Neural crest cell (in vitro differentiated cells): Measurements from ENCODE around the gene TEAD1. TPM values are rescaled to one million over a fixed set of nuclear protein-coding genes. Genes with fewer than 3 reads are reported as not detected.

Experiments used
- DNase-seq: peaks from one replicate; pipeline ENCODE4 v3.0.0; 2021; ENCODE audit warnings: low read depth, mixed read lengths, low spot score
- H3K27ac Mint-ChIP-seq: one replicate; pipeline ENCODE4 v1.8.0; 2021; ENCODE audit warnings: mild to moderate bottlenecking, mixed read lengths; ENCODE audit not compliant: unreplicated experiment
- H3K27me3 Mint-ChIP-seq: 2 replicates; pipeline ENCODE4 v1.8.0; 2021; ENCODE audit warnings: low read depth, mild to moderate bottlenecking, mixed read lengths
- H3K36me3 Mint-ChIP-seq: 2 replicates; pipeline ENCODE4 v1.8.0; 2021; ENCODE audit warnings: low read depth, mild to moderate bottlenecking, mixed read lengths
- H3K4me1 Mint-ChIP-seq: 2 replicates; pipeline ENCODE4 v1.8.0; 2021; ENCODE audit warnings: mixed read lengths
- H3K4me3 Mint-ChIP-seq: one replicate; pipeline ENCODE4 v1.8.0; 2021; ENCODE audit warnings: mild to moderate bottlenecking, mixed read lengths
- H3K9me3 Mint-ChIP-seq: 2 replicates; pipeline ENCODE4 v1.8.0; 2021; ENCODE audit warnings: mixed read lengths
- total RNA-seq: library from RNA; stranded (reverse); gene quantifications from 2 replicates; pipeline ENCODE4 v1.2.1, GENCODE V29; 2021
- TF ChIP-seq, protein P1 (sequence below): fragments of 200-600 bp; sonication (generic); conservative IDR thresholded peaks from 2 replicates; pipeline ENCODE4 v1.5.0; 2021; ENCODE audit warnings: antibody characterized with exemption, mild to moderate bottlenecking

The TEAD1 gene
- total RNA-seq, 1 donor from 2014 or later, result 84.1 TPM

DNA sequence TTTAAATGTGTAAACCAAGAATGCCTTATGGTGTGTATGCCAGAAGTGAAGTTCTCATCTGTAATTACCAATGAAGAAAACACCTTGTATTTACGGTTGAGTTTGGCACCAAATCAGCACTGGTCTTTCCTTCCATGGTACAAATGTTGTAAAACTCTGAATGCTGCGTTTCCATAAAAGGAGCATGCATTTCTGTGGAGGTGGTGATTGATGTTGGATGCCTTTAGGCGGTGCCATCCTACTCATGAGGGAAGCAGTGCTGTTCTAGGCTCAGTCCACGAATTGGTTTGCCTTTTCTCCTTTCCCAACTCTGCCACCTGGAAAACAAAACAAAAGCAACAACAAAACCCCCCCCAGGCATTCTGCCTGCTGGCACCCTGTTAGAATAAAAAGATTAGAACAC is 124.4 kb downstream of the TEAD1 start:
- TF ChIP-seq, protein P1, sequence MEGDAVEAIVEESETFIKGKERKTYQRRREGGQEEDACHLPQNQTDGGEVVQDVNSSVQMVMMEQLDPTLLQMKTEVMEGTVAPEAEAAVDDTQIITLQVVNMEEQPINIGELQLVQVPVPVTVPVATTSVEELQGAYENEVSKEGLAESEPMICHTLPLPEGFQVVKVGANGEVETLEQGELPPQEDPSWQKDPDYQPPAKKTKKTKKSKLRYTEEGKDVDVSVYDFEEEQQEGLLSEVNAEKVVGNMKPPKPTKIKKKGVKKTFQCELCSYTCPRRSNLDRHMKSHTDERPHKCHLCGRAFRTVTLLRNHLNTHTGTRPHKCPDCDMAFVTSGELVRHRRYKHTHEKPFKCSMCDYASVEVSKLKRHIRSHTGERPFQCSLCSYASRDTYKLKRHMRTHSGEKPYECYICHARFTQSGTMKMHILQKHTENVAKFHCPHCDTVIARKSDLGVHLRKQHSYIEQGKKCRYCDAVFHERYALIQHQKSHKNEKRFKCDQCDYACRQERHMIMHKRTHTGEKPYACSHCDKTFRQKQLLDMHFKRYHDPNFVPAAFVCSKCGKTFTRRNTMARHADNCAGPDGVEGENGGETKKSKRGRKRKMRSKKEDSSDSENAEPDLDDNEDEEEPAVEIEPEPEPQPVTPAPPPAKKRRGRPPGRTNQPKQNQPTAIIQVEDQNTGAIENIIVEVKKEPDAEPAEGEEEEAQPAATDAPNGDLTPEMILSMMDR, result no peak
- H3K4me3 Mint-ChIP-seq, result no peak overlapping the region
- no peak overlapping the region for H3K27ac Mint-ChIP-seq

DNA sequence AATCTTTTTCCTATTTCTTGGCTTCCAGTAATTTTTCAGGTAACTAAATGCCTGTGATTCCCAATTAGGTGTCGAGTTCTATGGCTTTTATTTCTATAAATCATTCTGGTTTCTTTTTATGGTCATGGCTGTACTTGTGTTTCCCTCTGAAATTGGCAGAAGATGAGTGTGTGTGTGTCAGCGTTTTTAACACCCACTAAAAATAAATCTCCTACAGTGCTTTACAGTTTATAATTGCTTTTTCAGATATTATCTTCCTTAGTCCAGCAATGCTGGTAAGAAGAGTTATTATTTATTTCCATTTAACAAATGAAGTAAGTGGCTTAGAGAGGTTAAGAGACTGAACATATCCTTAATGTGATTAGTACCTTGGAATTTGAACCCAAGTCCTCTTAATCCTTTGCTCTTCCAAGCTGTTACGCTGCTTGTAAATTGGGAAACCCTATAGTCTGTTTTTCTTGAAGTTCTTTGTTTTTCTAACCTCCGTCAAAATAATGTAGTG is 125.2 kb downstream of the TEAD1 start:
- H3K27ac Mint-ChIP-seq, result no peak overlapping the region
- peaks cover 2% of the 10 kb centered on the region for H3K9me3 Mint-ChIP-seq
- DNase-seq, result no peak
- H3K4me1 Mint-ChIP-seq, result peaks cover 58% of the 10 kb centered on the region
- TF ChIP-seq, protein P1, result no peak
- peaks cover 8% of the 10 kb centered on the region for H3K36me3 Mint-ChIP-seq
- H3K27me3 Mint-ChIP-seq, result no peaks in the 10 kb centered on the region
- H3K4me3 Mint-ChIP-seq, result peak overlapping the region; percentile 18

More for the DNA sequence above, 124.4 kb downstream of the TEAD1 start:
- Mint-ChIP-seq H3K36me3 (peaks cover 8% of the 10 kb centered on the region), H3K27me3 (no peaks in the 10 kb centered on the region), H3K9me3 (peaks cover 2% of the 10 kb centered on the region), H3K4me1 (peaks cover 62% of the 10 kb centered on the region)
- no peak for DNase-seq

DNA sequence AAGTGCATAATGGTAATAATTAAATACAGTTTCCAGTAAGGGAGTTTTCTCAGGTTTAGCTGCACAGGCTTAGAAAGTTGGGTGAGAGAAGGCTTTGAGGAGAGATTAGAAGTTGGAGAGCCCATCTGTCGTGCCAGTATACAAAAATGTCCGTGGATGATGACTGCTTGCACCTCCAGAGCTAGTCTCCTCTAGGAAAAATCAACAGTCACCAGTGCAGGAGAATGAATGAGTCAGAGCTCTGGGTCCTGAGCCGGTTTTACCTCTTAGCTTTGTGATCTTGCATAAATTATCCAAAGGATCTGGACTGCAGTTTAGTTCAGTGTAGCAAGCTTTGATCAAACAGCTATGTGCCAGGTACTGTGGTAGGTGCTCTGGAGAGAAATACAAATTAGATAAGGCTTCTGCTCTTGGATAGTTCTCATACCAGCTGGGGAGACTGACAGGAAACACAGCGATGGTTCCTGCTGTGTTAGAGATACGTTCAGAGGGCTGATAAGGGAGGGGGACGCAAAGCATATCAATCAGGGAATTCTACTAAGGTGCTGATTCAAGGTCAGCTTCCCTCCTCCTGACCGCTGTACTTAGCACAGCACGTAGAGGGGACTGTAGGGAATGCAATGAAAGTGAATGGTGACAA is 125.9 kb downstream of the TEAD1 start:
- DNase-seq, result no peak
- TF ChIP-seq, protein P1, result no peak
- Mint-ChIP-seq H3K4me3 (peak overlapping the region; percentile 18), H3K4me1 (peaks cover 50% of the 10 kb centered on the region), H3K36me3 (peaks cover 8% of the 10 kb centered on the region), H3K9me3 (peaks cover 2% of the 10 kb centered on the region), H3K27ac (peak overlapping the region; percentile 7), H3K27me3 (no peaks in the 10 kb centered on the region)

DNA sequence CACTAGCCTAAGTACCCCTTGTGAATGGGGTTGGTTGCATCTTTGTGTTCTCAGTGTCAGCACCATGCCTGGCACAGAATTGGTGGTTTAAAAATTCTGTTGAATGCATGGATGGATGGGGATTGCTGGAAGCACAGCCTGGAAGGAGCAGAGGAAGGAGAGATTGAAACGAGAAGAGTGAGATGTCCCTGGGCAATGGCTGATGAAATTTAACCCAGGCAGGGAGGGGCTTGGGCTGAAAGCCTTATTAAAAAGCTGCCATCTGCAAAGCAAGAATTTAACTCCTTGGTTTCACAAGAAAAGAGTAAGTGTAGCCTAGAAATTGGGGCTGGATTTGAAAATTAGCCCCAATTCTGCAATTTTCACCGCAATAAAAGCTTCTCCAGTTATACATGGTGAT is 126.7 kb downstream of the TEAD1 start:
- H3K9me3 Mint-ChIP-seq, result peaks cover 2% of the 10 kb centered on the region
- DNase-seq, result no peak
- peaks cover 7% of the 10 kb centered on the region for H3K36me3 Mint-ChIP-seq
- peaks cover 48% of the 10 kb centered on the region for H3K4me1 Mint-ChIP-seq
- no peaks in the 10 kb centered on the region for H3K27me3 Mint-ChIP-seq
- H3K4me3 Mint-ChIP-seq, result no peak overlapping the region
- TF ChIP-seq, protein P1, result no peak
- no peak overlapping the region for H3K27ac Mint-ChIP-seq

DNA sequence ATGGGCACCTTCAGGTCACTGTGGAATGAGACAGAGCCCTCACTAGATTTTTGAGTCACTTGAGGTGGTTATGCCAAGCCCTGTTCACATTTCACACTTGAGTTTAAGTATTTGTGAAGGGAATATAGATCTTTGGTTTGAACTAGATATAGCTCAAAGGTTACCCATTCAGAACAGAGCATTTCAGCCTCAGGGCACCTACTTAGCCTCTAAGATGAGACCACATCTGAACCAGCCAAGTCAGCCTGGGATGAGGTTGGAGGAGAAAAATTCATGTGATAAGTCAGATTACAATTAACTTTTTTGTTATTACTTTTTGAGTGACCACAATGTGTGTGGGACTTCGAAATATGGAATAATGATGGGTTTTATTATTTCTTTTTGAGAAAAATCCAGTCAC is 127.8 kb downstream of the TEAD1 start:
- Mint-ChIP-seq H3K27ac (no peak overlapping the region), H3K27me3 (no peaks in the 10 kb centered on the region), H3K36me3 (peaks cover 4% of the 10 kb centered on the region), H3K4me1 (peaks cover 49% of the 10 kb centered on the region), H3K4me3 (no peak overlapping the region), H3K9me3 (no peaks in the 10 kb centered on the region)
- TF ChIP-seq, protein P1, result no peak
- DNase-seq, result no peak
